ENCODE measurements around the gene MAML3. TPM values are rescaled to one million over a fixed set of nuclear protein-coding genes. Genes with fewer than 3 reads are reported as not detected.
"Not testable (repeated sequence)": the region's sequence is repeated elsewhere in the genome, so short reads cannot be mapped to it uniquely, and the experiment has no call there.

Gene MAML3
- total and polyA plus RNA-seq, 8 donors = 5.8 to 18.7 (median 16.7) TPM

DNA sequence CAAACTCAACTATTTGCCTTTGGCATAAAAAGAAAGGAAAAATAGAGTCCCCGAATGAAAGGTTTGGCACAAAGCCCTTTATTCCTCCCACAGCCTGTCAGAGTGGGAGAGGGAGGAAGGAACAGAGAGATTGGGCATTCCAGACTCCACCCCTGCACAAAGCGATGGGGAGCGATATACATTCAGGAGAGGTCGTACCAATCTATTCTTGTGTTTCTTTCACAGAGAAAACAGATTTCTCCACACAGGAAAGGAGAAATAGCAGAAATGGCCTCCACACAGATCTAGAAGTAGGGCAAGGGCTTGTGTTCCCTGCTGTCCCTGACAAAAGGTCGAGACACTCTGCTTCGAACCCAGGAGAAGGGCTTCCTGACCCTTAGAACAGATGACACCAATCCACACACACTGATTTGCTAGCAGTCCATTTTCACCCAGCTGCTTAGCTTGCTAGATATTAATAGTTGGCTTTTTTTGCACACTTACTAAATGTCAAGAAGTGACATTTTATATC, 197.4 kb downstream of the MAML3 start:
- Histone ChIP-seq H3K27me3 (no peaks in the 10 kb centered on the region), H3K36me3 (no peaks in the 10 kb centered on the region), H3K27ac (peak overlapping the region; percentile 15 to 74), H3K9me3 (no peaks in the 10 kb centered on the region), H3K4me3 (no peak overlapping the region), H3K4me1 (peaks cover 0 to 2% of the 10 kb centered on the region in 2 donors)
- TF ChIP-seq, protein P1, sequence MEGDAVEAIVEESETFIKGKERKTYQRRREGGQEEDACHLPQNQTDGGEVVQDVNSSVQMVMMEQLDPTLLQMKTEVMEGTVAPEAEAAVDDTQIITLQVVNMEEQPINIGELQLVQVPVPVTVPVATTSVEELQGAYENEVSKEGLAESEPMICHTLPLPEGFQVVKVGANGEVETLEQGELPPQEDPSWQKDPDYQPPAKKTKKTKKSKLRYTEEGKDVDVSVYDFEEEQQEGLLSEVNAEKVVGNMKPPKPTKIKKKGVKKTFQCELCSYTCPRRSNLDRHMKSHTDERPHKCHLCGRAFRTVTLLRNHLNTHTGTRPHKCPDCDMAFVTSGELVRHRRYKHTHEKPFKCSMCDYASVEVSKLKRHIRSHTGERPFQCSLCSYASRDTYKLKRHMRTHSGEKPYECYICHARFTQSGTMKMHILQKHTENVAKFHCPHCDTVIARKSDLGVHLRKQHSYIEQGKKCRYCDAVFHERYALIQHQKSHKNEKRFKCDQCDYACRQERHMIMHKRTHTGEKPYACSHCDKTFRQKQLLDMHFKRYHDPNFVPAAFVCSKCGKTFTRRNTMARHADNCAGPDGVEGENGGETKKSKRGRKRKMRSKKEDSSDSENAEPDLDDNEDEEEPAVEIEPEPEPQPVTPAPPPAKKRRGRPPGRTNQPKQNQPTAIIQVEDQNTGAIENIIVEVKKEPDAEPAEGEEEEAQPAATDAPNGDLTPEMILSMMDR (IDR thresholded peaks at IDR 0.05) = no peak
- DNase-seq (peak in 2 of 4 donors; percentile 65 to 69), ATAC-seq (peak; percentile 40)
- intact Hi-C loops (cut with DNase I) = no loop called here

DNA sequence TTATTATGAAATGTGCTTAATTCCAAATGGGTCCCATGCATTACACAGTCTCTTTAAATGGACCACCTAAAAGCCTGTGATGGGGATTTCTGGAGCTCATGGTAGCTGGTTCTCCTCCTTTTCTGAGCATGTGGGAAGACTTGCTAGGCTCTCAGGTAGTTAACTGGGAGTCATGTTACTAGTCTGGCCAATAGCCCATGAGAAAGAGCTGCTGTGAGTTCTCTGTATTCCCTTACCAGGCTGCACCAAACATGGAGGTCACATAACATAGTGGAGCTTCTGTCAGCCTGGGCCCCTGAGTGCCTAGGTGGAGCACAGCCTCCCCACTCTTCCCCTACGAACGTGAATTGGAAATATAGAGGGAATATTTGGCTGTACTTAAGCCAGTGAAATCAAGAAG, 198.4 kb downstream of the MAML3 start:
- TF ChIP-seq, protein P1 (IDR thresholded peaks at IDR 0.05) = no peak
- H3K27ac ChIP-seq = no peak overlapping the region
- H3K4me3 ChIP-seq = no peak overlapping the region
- DNase-seq (no peak), ATAC-seq (no peak)
- no peaks in the 10 kb centered on the region for H3K36me3 ChIP-seq
- H3K27me3 ChIP-seq = no peaks in the 10 kb centered on the region
- no peaks in the 10 kb centered on the region for H3K9me3 ChIP-seq
- intact Hi-C loops (cut with DNase I) = no loop called here
- peaks cover 0 to 8% of the 10 kb centered on the region in 2 donors for H3K4me1 ChIP-seq

DNA sequence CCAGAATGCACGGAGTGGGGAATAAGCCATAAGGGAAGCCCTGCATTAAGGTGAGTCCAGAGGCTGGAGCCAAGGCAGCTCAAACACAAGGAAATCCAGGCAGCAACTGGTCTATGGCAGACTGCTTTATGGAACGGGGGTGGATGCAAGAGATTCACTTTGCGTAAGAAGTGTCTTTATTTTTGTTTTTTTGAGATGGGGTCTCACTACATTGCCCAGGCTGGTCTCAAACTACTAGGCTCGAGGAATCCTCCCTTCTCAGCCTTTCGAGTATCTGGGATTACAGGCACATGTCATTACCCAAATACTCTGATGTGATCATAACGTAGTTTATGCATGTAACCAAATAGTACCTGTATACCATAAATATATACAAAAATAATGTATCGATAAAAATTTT, 199.5 kb downstream of the MAML3 start:
- no peak overlapping the region for H3K27ac ChIP-seq

DNA sequence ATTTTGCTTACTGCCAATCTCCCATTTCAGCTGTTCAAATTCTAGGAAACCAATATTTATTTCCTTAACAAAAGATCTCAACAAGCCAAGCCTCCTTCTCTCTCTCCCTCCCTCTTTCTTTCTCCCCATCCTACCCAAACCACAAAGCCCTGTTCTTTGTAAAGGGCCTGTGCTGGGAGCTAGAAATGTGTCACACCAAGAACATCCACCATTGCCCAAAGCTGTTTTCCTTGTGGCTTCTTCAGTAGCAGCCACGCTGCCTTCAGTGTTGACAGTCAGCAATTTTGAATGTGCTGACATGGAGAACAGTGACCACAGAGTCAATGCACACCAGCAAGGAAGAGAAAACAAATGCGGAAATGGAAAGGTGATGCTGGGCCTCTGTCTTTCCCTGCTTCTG, 203.0 kb downstream of the MAML3 start:
- ATAC-seq (peak; percentile 20), DNase-seq (peak in 1 of 4 donors; percentile 36)
- Histone ChIP-seq H3K4me3 (no peak overlapping the region), H3K36me3 (no peaks in the 10 kb centered on the region), H3K27ac (peak overlapping the region in 1 of 2 donors; percentile 59), H3K27me3 (no peaks in the 10 kb centered on the region), H3K4me1 (peaks cover 11 to 44% of the 10 kb centered on the region in 2 donors), H3K9me3 (no peaks in the 10 kb centered on the region)
- intact Hi-C loops (cut with DNase I) = no loop called here
- TF ChIP-seq, protein P1 (IDR thresholded peaks at IDR 0.05) = no peak

More for the DNA sequence above, 199.5 kb downstream of the MAML3 start:
- Histone ChIP-seq H3K36me3 (no peaks in the 10 kb centered on the region), H3K27me3 (no peaks in the 10 kb centered on the region), H3K4me1 (peaks cover 0 to 14% of the 10 kb centered on the region in 2 donors), H3K4me3 (no peak overlapping the region), H3K9me3 (no peaks in the 10 kb centered on the region)
- ATAC-seq (no peak), DNase-seq (no peak)
- intact Hi-C loops (cut with DNase I) = no loop called here
- TF ChIP-seq, protein P1 (IDR thresholded peaks at IDR 0.05) = no peak

DNA sequence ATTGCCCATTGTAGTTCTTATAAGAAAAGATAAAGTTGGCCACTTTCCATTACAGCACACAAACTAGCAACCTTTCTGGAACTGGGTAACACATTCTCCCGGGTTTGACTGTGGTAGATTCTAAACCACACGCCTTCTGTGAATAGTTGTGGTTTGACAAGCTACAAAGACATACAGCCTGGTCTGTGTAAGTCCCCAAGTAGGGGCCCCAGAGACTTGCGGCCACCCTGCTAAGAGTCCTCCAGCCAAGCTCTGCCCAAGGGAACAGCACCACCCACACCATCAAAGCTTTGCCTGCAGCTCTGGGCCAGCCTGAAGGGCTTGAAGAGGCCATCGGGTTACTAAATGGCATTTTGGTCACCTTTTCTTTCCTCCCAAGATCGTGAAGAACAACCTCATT, 203.4 kb downstream of the MAML3 start:
- intact Hi-C loops (cut with DNase I) = no loop called here
- Histone ChIP-seq H3K27ac (peak overlapping the region in 1 of 2 donors; percentile 59), H3K27me3 (no peaks in the 10 kb centered on the region), H3K9me3 (no peaks in the 10 kb centered on the region), H3K4me1 (peaks cover 11 to 44% of the 10 kb centered on the region in 2 donors), H3K36me3 (no peaks in the 10 kb centered on the region), H3K4me3 (no peak overlapping the region)
- TF ChIP-seq, protein P1 (IDR thresholded peaks at IDR 0.05) = no peak
- DNase-seq (peak in 1 of 4 donors; percentile 57), ATAC-seq (peak; percentile 72)

DNA sequence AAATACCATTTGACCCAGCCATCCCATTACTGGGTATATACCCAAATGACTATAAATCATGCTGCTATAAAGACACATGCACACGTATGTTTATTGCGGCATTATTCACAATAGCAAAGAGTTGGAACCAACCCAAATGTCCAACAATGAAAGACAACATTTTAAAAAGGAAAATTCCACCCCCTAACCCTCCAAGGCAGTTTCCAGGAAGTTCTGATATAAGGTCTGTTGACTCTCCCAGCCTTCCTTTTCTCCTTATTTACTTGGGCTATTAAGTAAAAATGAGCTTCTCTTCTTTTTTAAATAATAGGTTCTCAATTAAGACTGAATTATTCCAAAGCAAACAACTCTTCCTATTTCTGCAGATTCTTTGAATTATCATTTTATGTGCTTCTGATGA, 209.1 kb downstream of the MAML3 start:
- H3K36me3 ChIP-seq; DNase-seq; H3K9me3 ChIP-seq; H3K27ac ChIP-seq; intact Hi-C loops (cut with DNase I); ATAC-seq; H3K4me3 ChIP-seq; H3K27me3 ChIP-seq: not testable (repeated sequence)
- peaks cover 11 to 31% of the 10 kb centered on the region in 2 donors for H3K4me1 ChIP-seq
